OCI-M1 (cell line): ENCODE measurements around the gene XAB2.

ENCODE experiments used
- DNase-seq: peaks from one replicate; lab custom pipeline; 2025; lab: John Stamatoyannopoulos, UW

The XAB2 gene

GRCh38 chr19:7611541-7612279 is 17.6 kb downstream of the XAB2 start:
- no peak for DNase-seq

- no peak for DNase-seq
Measured at GRCh38 chr19:7610491-7611240, 18.7 kb downstream of the XAB2 start.

DNA sequence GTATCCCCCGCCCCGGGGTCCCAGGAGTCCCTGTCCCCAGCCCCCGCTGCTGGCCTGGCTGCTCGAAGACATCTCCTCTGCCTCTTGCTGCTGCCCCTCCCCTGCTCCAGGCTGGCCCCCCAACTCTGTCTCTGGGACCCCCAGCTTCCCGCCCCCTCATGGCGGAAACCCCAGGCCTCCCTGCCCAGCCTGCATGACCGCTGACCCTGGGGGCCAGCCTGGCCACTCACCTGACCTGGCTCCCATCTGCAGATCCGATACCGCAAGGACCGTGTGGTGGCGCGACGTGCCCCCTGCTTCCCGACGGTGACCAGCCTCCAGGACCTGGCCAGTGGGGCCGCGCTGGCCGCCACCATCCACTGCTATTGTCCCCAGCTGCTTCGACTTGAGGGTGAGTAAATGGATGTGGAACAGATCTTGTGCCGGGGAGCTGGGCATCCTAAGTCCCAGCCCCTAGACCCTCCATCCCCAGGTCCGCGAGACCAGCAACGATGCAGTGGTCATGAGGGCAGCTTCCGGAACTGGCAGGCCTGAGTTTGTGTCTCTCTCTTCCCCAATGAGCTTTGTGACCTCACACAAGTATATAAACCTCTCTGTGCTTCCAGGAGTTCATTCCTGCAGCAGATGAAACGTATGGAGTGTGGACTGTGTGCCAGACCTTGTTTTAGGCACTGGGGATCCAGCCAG is 21.3 kb downstream of the XAB2 start:
- no peak for DNase-seq

GRCh38 chr19:7607212-7607873 is 22.0 kb downstream of the XAB2 start:
- DNase-seq: no peak

DNA sequence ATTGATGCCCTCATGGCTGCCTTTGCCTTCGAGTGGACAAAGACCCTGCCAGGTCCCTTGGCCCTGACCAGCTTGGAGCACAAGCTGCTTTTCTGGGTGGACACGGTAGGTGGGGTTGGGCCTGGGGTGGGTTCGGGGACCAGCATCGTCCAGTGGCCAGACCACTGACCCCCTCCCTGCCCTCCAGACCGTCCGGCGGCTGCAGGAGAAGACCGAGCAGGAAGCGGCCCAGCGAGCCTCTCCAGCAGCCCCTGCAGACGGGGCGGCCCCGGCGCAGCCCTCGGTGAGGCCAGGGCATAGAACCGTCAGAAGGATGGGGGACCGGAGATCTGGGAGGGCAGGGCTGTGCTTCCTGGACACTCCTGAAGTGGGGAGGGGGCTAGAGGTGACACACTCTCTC is 23.1 kb downstream of the XAB2 start:
- DNase-seq: no peak

DNA sequence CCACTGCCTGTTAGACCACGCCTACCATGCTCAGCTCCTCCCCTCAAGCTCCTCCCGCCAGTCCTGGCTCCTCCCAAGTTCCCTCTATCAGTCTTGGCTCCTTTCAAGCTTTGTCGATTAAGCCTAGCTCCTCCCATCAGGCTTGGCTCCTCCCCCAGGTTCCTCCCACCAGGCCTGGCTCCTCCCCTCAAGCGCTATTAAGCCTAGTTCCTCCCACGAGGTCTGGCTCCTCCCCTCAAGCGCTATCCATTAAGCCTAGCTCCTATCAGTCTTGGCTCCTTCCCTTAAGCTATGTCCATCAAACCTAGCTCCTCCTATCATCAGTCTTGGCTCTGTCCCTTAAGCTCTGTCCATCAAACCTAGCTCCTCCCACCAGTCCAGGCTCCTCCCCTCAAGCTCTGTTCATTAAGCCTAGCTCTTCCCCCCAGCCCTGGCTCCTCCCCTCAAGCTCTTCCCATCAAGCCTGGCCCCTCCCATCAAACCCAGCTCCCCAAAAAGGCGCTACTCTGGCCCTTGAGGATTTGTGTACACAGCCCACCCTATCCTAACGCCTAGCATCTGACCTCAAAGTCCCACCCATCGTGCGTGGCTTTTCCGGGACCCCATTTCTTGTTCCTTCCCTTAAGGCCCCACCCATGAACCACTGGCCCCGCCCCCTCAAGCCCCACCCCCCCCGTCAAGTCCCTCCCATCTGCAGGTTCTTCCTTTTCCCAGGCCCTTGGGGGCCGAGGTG is 23.7 kb downstream of the XAB2 start:
- DNase-seq: peak; percentile 85

DNA sequence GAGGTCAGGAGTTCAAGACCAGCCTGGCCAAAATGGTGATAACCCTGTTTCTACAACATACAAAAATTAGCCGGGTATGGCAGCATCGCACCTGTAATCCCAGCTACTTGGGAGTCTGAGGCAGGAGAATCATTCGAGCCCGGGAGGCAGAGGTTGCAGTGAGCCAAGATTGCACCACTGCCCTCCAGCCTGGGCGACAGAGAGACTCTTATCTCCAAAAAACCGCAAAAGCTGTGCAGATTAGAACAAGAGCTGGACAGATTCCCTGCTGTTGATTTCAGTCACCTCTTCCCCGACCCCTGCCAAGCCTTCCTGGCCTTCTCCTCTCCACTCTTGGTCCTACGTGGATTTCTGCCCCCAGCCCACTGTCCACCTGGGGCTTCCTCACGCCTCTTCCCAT is 25.4 kb downstream of the XAB2 start:
- peak; percentile 38 for DNase-seq

DNA sequence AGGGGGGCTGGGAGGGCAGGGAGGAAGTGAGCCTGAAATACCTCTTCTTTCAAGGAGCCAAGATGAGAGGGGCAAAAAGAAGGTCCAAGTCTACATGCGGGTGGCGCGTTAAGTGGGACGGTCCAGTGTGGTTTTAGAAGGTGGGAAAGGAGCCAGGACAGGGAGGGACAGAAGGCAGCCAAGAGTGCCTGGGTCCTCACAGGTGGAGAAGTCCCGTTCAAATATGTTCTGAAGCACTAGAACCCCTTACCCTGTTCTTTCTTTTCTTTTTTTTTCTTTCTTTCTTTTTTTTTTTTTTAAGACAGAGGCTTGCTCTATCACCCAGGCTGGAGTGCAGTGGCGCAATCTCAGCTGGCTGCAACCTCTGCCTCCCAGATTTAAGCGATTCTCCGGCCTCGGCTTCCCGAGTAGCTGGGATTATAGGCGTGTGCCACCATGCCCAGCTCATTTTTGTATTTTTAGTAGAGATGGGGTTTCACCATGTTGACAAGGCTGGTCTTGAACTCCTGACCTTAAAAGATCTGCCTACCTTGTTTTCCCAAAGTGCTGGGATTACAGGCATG is 26.3 kb downstream of the XAB2 start:
- DNase-seq: no peak

GRCh38 chr19:7602240-7602934 is 27.0 kb downstream of the XAB2 start:
- peak; percentile 3 for DNase-seq

DNA sequence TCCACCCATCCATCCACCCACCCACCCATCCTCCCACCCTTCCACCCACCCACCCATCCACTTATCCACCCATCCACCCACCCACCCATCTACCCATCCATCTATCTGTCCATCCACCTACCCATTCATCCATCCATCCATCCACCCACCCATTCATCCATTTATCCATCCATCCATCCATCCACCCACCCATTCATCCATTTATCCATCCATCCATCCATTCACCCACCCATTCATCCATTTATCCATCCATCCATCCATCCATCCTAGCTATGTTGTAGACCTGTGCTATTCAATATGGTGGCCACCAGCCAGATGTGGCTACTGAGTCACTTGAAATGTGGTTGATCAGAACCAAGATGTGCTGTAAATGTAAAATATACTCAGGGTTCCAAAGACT is 28.6 kb downstream of the XAB2 start:
- DNase-seq: no peak

- DNase-seq: no peak
Measured at GRCh38 chr19:7598180-7598579, 31.2 kb downstream of the XAB2 start.

GRCh38 chr19:7597689-7598088 is 31.7 kb downstream of the XAB2 start:
- no peak for DNase-seq

DNA sequence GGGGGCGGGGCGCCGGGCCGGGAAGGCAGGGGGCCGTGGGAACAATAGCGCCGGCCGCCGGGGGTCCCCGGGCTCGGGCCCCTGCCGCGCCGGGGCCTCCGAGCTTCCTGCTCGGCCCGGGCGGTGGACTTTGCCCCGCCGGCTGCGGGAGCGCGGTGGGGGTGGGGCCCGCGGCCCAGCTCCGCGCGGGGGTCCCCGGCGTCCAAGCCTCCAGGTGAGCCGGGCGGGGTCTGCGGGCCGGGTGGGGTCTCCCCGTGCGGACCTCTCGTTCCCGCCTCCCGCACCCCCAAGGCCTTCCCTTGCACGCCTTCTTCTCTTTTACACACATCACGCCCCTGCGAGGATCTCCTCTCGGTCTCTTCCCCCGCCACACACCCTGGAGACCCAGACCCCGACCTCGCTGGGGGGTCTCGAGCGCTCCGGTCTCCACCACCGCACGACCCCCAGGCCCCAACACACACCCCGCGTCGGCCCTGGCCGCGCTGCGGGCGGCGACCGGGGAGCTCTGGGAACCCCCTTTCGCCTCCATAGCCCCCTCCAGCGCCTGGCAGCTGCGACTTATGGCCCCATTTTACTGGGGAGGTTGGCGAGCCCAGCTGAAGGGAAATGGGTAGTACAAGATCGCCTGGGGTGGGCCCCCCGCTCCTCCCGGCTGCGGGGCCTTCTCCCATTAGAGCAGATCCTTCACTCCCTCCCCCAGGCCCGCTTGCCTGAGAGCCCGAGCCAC is 33.0 kb downstream of the XAB2 start:
- no peak for DNase-seq

GRCh38 chr19:7595466-7596133 is 33.7 kb downstream of the XAB2 start, which contains the start of gene CAMSAP3:
Gene CAMSAP3 (plus strand): TSS chr19:7595863. CDS start chr19:7596003, 140 bp downstream.
- DNase-seq: no peak

GRCh38 chr19:7590256-7590655 is 39.1 kb downstream of the XAB2 start:
- no peak for DNase-seq

DNA sequence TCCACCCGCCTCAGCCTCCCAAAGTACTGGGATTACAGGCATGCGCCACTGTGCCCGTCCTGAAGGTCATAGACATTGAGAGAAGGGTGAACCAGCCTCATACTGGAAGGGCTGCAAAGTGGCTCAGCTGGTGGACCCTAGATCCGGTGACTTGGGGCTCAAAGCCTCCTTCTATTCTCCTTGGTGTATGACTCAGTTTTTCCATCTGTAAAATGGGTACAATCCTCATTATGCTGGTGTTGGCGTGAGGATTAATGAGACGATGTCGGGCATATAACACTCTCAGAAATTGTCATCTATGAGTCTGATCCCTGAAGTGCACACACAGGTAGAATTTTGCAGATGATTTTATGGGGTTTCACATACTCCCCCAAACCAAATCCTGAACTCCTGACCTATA is 39.5 kb downstream of the XAB2 start:
- DNase-seq: no peak

DNA sequence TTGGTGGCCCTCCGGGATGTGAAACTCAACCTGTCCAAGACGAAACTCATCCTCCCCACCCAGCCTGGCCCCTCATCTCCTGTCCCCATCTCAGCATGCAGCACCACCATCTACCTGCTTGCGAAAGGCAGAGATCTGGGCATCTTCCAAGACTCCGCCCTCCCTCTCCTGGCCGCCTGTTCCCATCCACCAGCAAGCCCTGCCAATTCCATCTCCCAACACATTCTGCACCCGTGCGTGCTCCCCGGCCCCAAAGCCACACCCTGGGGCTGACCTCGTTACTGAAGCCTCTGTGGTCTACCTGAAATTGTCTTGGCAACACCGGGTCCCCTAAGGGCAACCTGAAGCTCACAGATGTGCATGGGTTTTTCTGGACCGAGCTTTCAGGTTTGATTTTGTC is 46.9 kb downstream of the XAB2 start:
- DNase-seq: no peak

GRCh38 chr19:7579182-7579581 is 50.2 kb downstream of the XAB2 start:
- no peak for DNase-seq

GRCh38 chr19:7578127-7578526 is 51.2 kb downstream of the XAB2 start:
- DNase-seq: no peak
